CD8-positive, alpha-beta memory T cell (primary cell): ENCODE results near the gene APOD. TPM values are rescaled to one million over a fixed set of nuclear protein-coding genes. Genes with fewer than 3 reads are reported as not detected.
"Not testable (repeated sequence)": the region's sequence is repeated elsewhere in the genome, so short reads cannot be mapped to it uniquely, and the experiment has no call there.

Source experiments
- CTCF ChIA-PET: fragments of 350-600 bp; sonication (Branson Sonifier 250); formaldehyde crosslinking; loops from one replicate; lab custom pipeline; 2021; ENCODE audit warnings: antibody characterized with exemption; lab: Charles Lee
- POLR2A ChIA-PET: fragments of 350-600 bp; sonication (Branson Sonifier 250); formaldehyde crosslinking; loops from one replicate; lab custom pipeline; 2021; ENCODE audit warnings: antibody characterized with exemption; lab: Charles Lee
- DNase-seq, 5 donors: peaks; one replicate each; pipeline versions ENCODE4 v3.0.0 to v3.0.0-alpha.2; 2020 to 2022; ENCODE audit warnings: mixed read lengths in 1 of 5
- H3K27ac ChIP-seq: one replicate; pipeline ENCODE4 v1.7.0; 2013; ENCODE audit warnings: low read depth, mild to moderate bottlenecking, low read length, moderate library complexity
- H3K27me3 ChIP-seq: 2 replicates; pipeline ENCODE4 v1.7.0; 2013; ENCODE audit warnings: low read length, mild to moderate bottlenecking; ENCODE audit not compliant: insufficient read depth, poor library complexity, severe bottlenecking
- H3K36me3 ChIP-seq: 2 replicates; pipeline ENCODE4 v1.7.0; 2013; ENCODE audit warnings: mild to moderate bottlenecking, low read length, moderate library complexity; ENCODE audit not compliant: insufficient read depth
- H3K4me1 ChIP-seq: 2 replicates; pipeline ENCODE4 v1.7.0; 2013; ENCODE audit warnings: mild to moderate bottlenecking, low read length, moderate library complexity; ENCODE audit not compliant: insufficient read depth
- H3K4me3 ChIP-seq: 2 replicates; pipeline ENCODE4 v1.7.0; 2013; ENCODE audit warnings: mild to moderate bottlenecking, low read length
- H3K9me3 ChIP-seq: 2 replicates; pipeline ENCODE4 v1.7.0; 2013; ENCODE audit warnings: mild to moderate bottlenecking, low read length
- H3K27ac Mint-ChIP-seq, 8 donors: one replicate each; pipeline ENCODE4 v1.8.0; 2020 to 2021; ENCODE audit warnings: mixed read lengths in 8 of 8, mild to moderate bottlenecking in 6 of 8, inconsistent platforms in 3 of 8, moderate library complexity in 3 of 8
- H3K27me3 Mint-ChIP-seq, 2 donors: one replicate each; pipeline ENCODE4 v1.8.0; 2020 to 2021; ENCODE audit warnings: mixed read lengths in 2 of 2, mild to moderate bottlenecking in 1 of 2, moderate library complexity in 1 of 2
- H3K36me3 Mint-ChIP-seq, 3 donors: one replicate each; pipeline ENCODE4 v1.8.0; 2020 to 2021; ENCODE audit warnings: mixed read lengths in 3 of 3, inconsistent platforms in 1 of 3, mild to moderate bottlenecking in 1 of 3
- H3K4me1 Mint-ChIP-seq, 3 donors: one replicate each; pipeline ENCODE4 v1.8.0; 2020 to 2021; ENCODE audit warnings: mixed read lengths in 3 of 3, inconsistent platforms in 1 of 3, mild to moderate bottlenecking in 1 of 3
- H3K4me3 Mint-ChIP-seq, 7 donors: one replicate each; pipeline ENCODE4 v1.8.0; 2020 to 2021; ENCODE audit warnings: mixed read lengths in 7 of 7, mild to moderate bottlenecking in 6 of 7, moderate library complexity in 4 of 7, inconsistent platforms in 2 of 7
- H3K9me3 Mint-ChIP-seq, 5 donors: one replicate each; pipeline ENCODE4 v1.8.0; 2020 to 2022; ENCODE audit warnings: mixed read lengths in 5 of 5, mild to moderate bottlenecking in 3 of 5, moderate library complexity in 2 of 5, inconsistent platforms in 1 of 5
- polyA plus RNA-seq: library from polyadenylated mRNA; unstranded; fragments of 300-500 nt; fragmentation: Illumina TruSeq; gene quantifications from one replicate; pipeline ENCODE4 v1.2.3, GENCODE V29; 2021
- total RNA-seq, 2 experiments: library from RNA; stranded (reverse); gene quantifications; one replicate each; pipeline ENCODE4 v1.2.3, GENCODE V29; 2021

Gene APOD
- total and polyA plus RNA-seq, 3 experiments from 2014 or later, result 0.20 TPM; not detected in 2

- POLR2A ChIA-PET, H3K36me3 Mint-ChIP-seq, DNase-seq, H3K27ac ChIP-seq, H3K4me1 Mint-ChIP-seq, H3K27me3 Mint-ChIP-seq, H3K9me3 Mint-ChIP-seq, CTCF ChIA-PET, H3K27me3 ChIP-seq, H3K27ac Mint-ChIP-seq, H3K4me1 ChIP-seq, H3K36me3 ChIP-seq, H3K4me3 ChIP-seq, H3K9me3 ChIP-seq, H3K4me3 Mint-ChIP-seq: not testable (repeated sequence)
These were observed 44.7 kb upstream of the APOD start for GRCh38 chr3:195628386-195628920.

GRCh38 chr3:195627515-195628385 is 44.0 kb upstream of the APOD start:
- H3K9me3 Mint-ChIP-seq, H3K9me3 ChIP-seq, H3K27me3 ChIP-seq, H3K27me3 Mint-ChIP-seq, CTCF ChIA-PET, H3K27ac Mint-ChIP-seq, H3K36me3 ChIP-seq, DNase-seq, H3K27ac ChIP-seq, H3K4me3 ChIP-seq, H3K4me1 ChIP-seq, POLR2A ChIA-PET, H3K36me3 Mint-ChIP-seq, H3K4me1 Mint-ChIP-seq: not testable (repeated sequence)
- peak overlapping the region in 1 of 7 donors; percentile 68 for H3K4me3 Mint-ChIP-seq

GRCh38 chr3:195624603-195625560 is 41.1 kb upstream of the APOD start:
- Mint-ChIP-seq H3K4me3 (peak overlapping the region in 6 of 7 donors; percentile 57 to 66 (median 64)), H3K27ac (peak overlapping the region in 1 of 8 donors; percentile 58)
- H3K27me3 ChIP-seq, H3K36me3 ChIP-seq, H3K9me3 Mint-ChIP-seq, CTCF ChIA-PET, H3K4me3 ChIP-seq, H3K4me1 ChIP-seq, H3K4me1 Mint-ChIP-seq, H3K36me3 Mint-ChIP-seq, H3K9me3 ChIP-seq, H3K27ac ChIP-seq, H3K27me3 Mint-ChIP-seq, POLR2A ChIA-PET: not testable (repeated sequence)
- peak in 2 of 5 donors; percentile 29 to 40 for DNase-seq

- POLR2A ChIA-PET, H3K4me3 Mint-ChIP-seq, H3K27me3 ChIP-seq, H3K9me3 Mint-ChIP-seq, H3K27ac Mint-ChIP-seq, H3K36me3 Mint-ChIP-seq, H3K4me3 ChIP-seq, H3K4me1 ChIP-seq, H3K27me3 Mint-ChIP-seq, H3K36me3 ChIP-seq, DNase-seq, H3K27ac ChIP-seq, H3K4me1 Mint-ChIP-seq, CTCF ChIA-PET, H3K9me3 ChIP-seq: not testable (repeated sequence)
These were observed 40.4 kb upstream of the APOD start for GRCh38 chr3:195624171-195624570.

- not testable (repeated sequence) for H3K9me3 ChIP-seq, DNase-seq
These were observed 39.7 kb upstream of the APOD start for GRCh38 chr3:195623217-195623965.

GRCh38 chr3:195622523-195623170 is 38.9 kb upstream of the APOD start:
- H3K4me3 Mint-ChIP-seq, H3K9me3 ChIP-seq, H3K27ac ChIP-seq, H3K27ac Mint-ChIP-seq, H3K4me3 ChIP-seq, DNase-seq, H3K4me1 ChIP-seq, H3K36me3 ChIP-seq, H3K27me3 Mint-ChIP-seq, H3K4me1 Mint-ChIP-seq, H3K36me3 Mint-ChIP-seq, POLR2A ChIA-PET, H3K9me3 Mint-ChIP-seq, H3K27me3 ChIP-seq: not testable (repeated sequence)
- CTCF ChIA-PET, result interaction anchor here (2.1 kb wide), 1 partner anchor 125 kb away, joined by 4 read pairs; no protein-coding TSS in a partner anchor

More at GRCh38 chr3:195623217-195623965, 39.7 kb upstream of the APOD start:
- H3K4me1 Mint-ChIP-seq, H3K27me3 Mint-ChIP-seq, H3K36me3 ChIP-seq, H3K4me3 Mint-ChIP-seq, H3K4me3 ChIP-seq, H3K27ac Mint-ChIP-seq, H3K9me3 Mint-ChIP-seq, CTCF ChIA-PET, POLR2A ChIA-PET, H3K36me3 Mint-ChIP-seq, H3K27me3 ChIP-seq, H3K27ac ChIP-seq, H3K4me1 ChIP-seq: not testable (repeated sequence)

- H3K27me3 ChIP-seq, H3K4me1 Mint-ChIP-seq, DNase-seq, H3K36me3 Mint-ChIP-seq, H3K36me3 ChIP-seq, H3K4me1 ChIP-seq, H3K4me3 Mint-ChIP-seq, H3K27ac ChIP-seq, POLR2A ChIA-PET, H3K9me3 Mint-ChIP-seq, H3K9me3 ChIP-seq, H3K4me3 ChIP-seq, H3K27me3 Mint-ChIP-seq: not testable (repeated sequence)
- H3K27ac Mint-ChIP-seq, result peak overlapping the region in 1 of 8 donors; percentile 3
- CTCF ChIA-PET, result interaction anchor here (2.1 kb wide), 1 partner anchor 126 kb away, joined by 4 read pairs; no protein-coding TSS in a partner anchor
These were observed 38.3 kb upstream of the APOD start for GRCh38 chr3:195622012-195622411.
